ENCODE results near the gene CNTNAP2.
"Not testable (repeated sequence)": the region's sequence is repeated elsewhere in the genome, so short reads cannot be mapped to it uniquely, and the experiment has no call there.

Gene CNTNAP2

DNA sequence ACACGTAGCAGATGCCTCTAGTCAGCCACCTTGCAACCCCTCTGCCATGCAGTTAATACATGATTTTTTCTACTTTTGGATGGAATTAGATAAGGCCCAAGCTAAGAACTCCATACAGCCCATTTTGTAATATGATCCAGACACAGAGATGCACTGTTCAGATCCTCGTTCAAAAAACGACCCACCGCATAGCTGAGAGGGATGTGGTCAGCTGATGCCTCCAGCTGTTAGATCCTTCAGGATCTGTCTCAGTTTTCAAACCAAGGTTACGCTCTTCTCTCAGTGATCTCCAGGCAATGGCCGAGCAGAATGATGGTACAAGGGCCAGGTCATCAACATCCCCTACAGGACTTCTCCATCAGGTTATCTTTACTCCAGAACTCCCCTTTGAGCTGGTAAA lies 1592.3 kb downstream of the CNTNAP2 start:
- DNase-seq, result no peak

- no peak for DNase-seq
Measured at GRCh38 chr7:147711447-147711846, 1594.8 kb downstream of the CNTNAP2 start.

DNA sequence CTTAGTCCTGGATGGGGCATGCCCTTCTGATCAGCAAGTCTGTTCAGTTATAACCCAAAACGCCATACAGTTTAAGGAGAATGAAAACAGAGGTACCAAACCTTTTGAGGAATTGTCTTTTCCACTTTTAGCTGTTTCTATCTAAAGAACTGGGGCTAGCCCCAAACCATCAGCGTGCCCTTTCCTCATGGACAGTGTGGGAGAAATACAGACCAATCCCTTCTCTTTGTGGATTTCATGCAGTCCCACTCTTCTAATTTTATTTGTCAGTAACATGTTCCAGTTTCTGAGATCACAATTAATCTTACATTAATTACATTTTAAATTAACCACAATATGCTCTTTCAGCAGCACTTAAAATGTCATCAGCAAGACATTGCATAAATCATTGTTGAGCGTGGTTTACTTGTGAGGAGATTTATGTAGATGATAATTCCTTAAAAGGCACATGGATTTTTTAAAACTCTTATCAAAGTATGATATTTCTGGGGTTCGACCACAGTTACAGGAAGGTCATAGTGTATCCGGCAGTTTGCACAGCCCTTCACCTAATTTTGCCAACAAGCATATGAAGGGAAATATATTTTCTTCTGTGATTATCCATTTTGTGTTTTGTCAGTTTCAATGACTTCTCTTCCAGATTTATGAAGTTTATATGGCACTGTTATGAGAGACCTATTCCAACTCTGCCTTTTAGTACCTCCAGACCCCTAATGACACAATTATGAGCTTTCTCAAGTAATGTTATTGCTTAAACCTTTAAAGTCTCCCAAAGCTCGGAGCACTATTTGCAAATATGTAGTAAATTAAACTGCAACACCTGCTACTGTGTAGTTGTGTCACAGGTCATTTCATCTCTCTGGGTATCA lies 1605.6 kb downstream of the CNTNAP2 start:
- DNase-seq, result no peak

GRCh38 chr7:147723536-147723935 lies 1606.9 kb downstream of the CNTNAP2 start:
- DNase-seq, result no peak

DNA sequence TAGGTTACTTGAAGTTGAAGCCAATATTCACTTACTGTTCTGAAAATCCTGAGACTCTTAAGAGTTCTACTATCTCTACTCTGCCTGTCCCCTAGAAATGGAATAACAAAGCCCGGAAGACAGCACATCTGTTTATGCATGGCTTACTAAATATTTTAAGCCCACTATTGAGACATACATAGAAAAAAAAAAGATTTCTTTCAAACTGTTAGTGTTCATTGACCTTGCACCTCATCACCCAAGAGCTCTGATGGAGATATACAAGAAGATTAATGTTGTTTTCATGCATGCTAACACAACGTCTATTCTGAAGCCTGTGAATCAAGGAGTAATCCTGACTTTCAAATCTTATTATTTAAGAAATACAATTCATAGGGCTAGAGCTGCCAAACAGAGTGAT lies 1614.7 kb downstream of the CNTNAP2 start:
- no peak for DNase-seq

- not testable (repeated sequence) for DNase-seq
Measured at GRCh38 chr7:147737559-147738214, 1621.1 kb downstream of the CNTNAP2 start.

DNA sequence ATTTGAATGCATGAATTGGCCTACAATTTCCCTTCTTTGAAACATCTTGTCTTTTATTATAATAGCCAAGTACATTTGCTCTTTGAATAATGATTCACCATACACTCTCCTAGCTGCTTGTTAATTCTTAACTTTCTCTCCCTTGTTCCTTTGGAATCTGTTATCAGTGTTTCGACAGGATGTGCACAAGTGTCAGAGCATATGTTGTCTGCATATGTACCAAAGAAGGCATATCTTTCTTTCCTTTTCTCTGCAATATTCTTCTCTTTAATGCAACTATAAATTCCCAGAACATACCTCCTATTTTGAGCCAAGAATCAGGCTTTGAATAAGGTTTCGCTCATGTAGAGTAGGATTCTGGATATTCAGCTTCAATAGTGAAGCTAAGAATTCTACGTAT lies 1625.7 kb downstream of the CNTNAP2 start:
- no peak for DNase-seq

- no peak for DNase-seq
Measured at GRCh38 chr7:147756300-147756699, 1639.7 kb downstream of the CNTNAP2 start.

GRCh38 chr7:147759327-147759943 lies 1642.8 kb downstream of the CNTNAP2 start:
- no peak for DNase-seq

DNA sequence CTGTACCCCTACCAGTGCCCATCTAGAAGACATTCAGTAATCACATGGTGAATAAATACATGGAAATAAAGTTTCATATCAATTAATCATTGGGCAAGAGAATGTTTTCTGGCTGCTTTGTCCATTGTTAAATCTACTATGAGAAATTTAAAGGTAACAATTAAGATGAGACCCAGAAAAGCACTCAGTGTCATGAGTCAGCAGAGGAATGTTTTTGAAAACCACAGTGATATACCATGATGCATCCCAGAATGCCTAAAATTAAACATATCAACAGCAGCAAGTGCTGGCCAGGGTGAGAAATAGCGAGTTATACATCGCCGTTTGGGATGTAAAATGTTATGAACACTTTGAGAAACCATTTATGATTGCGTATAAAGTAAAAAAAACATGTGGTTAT lies 1648.7 kb downstream of the CNTNAP2 start:
- no peak for DNase-seq

DNA sequence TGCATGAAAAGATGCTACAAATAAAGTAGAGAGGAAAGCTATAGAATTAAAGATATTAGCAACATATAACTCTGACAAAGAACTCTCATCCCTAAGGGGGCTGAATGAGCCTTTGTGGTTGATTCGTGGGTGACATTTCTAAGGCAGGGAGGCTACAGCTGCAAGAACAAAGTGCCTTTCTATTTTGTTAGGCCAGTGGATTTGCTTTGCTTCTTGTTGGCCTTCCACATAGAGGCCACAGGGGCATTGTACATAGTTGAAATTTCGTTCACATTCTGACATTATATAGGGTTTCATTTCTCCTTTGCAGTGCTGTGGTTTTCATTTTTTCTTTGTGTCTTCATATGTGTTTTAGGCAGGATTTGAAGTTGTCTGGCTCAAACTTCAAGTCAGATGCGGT lies 1654.7 kb downstream of the CNTNAP2 start:
- no peak for DNase-seq

GRCh38 chr7:147774461-147774860 lies 1657.9 kb downstream of the CNTNAP2 start:
- DNase-seq, result no peak

- DNase-seq, result no peak
Measured at GRCh38 chr7:147775516-147776284, 1659.1 kb downstream of the CNTNAP2 start.

- DNase-seq, result no peak
Measured at GRCh38 chr7:147777309-147777708, 1660.7 kb downstream of the CNTNAP2 start.

DNA sequence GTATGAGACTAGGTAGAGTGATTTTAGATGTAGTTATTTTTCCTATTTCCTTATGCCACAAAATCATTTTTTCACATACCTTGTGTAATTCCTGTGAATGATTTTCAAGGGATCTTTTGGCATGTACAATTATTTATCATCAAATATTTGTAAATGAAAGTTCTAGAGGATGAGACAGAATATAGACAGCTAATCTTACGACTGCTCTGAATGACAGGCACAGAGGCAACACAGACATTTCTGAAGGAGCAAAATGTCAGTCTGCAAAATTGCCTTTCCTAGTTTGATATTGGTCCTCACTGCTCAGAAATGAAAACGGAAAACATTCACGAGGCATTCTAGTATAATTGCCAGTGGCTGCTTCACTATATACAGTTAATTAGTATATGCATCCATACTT lies 1663.3 kb downstream of the CNTNAP2 start:
- DNase-seq, result no peak

DNA sequence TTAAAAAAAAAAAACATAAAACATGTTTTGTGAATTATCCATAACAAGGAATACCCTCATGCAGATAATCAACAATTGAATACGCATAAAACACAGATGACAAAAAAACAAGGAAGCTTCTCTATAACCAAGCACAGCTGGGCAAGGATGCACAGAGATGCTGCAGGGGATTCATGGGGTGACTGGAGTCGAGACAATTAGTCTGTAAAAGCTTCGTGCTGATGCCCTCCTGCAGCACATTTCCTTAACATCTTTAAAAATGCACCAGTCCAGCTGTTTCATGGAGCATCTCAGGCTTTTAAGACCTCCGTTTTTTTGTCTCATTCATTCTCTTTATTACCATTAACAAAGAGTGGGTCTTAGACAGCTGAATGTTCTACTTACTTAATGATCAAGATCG lies 1680.0 kb downstream of the CNTNAP2 start:
- no peak for DNase-seq

- DNase-seq, result no peak
Measured at GRCh38 chr7:147798001-147798400, 1681.4 kb downstream of the CNTNAP2 start.

DNA sequence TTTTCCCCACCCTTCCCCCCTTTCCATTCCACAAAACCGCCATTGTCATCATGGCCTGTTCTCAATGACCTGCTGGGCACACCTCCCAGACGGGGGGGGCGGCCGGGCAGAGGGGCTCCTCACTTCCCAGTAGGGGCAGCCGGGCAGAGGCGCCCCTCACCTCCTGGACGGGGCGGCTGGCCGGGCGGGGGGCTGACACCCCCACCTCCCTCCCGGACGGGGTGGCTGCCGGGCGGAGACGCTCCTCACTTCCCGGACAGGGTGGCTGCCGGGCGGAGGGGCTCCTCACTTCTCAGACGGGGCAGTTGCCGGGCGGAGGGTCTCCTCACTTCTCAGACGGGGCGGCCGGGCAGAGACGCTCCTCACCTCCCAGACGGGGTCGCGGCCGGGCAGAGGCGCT lies 1685.2 kb downstream of the CNTNAP2 start:
- DNase-seq, result not testable (repeated sequence)

DNA sequence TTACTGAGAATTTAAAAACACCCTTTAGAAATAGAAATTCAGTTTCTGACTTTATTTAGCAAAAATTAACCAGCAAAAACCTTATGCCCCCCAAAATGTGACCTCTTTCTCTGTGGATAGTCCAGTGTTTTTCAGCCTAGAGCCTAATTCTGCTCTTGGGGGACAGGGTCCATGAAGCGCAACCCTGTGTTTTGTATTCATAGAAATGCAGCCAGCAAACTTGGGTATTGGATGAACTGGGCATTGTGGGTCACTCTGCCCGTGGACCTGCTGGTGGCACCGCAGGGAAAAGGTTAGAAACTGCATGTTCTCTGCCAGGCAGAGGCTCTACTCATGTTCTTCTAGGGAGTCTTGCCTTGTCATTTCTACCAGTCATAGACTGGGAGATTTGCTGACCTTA lies 1686.5 kb downstream of the CNTNAP2 start:
- no peak for DNase-seq

DNA sequence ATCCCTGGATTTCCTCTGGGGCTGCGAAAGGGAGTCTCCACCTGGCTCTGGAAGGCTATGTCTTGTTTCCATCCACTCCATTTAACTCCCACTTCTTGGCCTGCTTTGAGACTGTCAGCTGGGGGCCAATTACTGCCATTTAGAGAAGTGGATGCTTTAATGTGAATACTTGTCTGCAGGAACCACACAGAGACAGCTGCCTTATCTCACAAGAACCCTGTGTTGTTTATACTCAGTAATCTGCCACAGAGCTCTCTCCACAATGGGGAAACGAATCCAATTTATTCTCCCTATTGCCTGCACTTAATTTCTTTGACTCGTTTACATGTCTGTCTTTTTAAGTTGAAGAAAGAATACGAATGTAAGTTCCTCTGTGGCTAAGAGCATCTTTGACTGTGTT lies 1687.0 kb downstream of the CNTNAP2 start:
- no peak for DNase-seq

- DNase-seq, result no peak
Measured at GRCh38 chr7:147804032-147804431, 1687.4 kb downstream of the CNTNAP2 start.

DNA sequence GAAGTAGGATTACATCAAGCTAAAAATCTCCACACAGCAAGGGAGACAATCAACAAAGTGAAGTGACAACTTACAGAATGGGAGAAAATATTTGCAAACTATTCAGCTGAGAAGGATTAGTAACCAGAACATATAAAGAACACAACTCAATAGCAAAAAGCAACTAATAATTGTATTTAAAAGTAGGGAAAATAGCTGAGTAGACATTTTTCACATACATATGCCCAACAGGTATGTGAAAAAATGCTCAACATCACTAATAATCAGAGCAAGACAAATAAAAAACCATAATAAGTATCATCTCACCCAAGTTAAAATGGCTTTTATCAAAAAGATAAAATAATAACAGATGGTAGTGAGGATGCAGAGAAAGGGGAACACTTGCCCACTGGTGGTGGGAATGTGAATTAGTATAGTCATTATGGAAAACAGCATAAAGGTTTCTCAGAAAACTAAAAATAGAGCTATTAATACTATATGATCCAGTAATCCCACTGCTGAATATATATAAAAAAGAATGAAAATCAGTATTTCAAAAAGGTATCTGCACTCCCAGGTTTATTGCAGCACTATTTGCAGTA lies 1689.5 kb downstream of the CNTNAP2 start:
- DNase-seq, result no peak

- no peak for DNase-seq
Measured at GRCh38 chr7:147809786-147810185, 1693.2 kb downstream of the CNTNAP2 start.
